HG03139 (cell line): ENCODE measurements around the gene STK4.

Source experiments
- ATAC-seq: cut with Tn5 transposase; IDR thresholded peaks from one replicate; pipeline ENCODE4 v1.9.1; 2021; ENCODE audit not compliant: unreplicated experiment

Gene STK4

GRCh38 chr20:45080867-45081624, 114.7 kb downstream of the STK4 start:
- no peak for ATAC-seq

- ATAC-seq, result no peak
Observed at GRCh38 chr20:45082468-45082867, 116.2 kb downstream of the STK4 start.

- ATAC-seq, result no peak
Observed at GRCh38 chr20:45083127-45083526, 116.8 kb downstream of the STK4 start.

GRCh38 chr20:45085289-45085688, 119.0 kb downstream of the STK4 start:
- no peak for ATAC-seq

GRCh38 chr20:45085867-45086266, 119.6 kb downstream of the STK4 start:
- no peak for ATAC-seq

GRCh38 chr20:45087097-45087790, 120.9 kb downstream of the STK4 start:
- no peak for ATAC-seq

- ATAC-seq, result no peak
Observed at GRCh38 chr20:45087814-45088213, 121.5 kb downstream of the STK4 start.

- ATAC-seq, result no peak
Observed at GRCh38 chr20:45088247-45088646, 121.9 kb downstream of the STK4 start.

GRCh38 chr20:45090481-45090880, 124.2 kb downstream of the STK4 start:
- no peak for ATAC-seq

- no peak for ATAC-seq
Observed at GRCh38 chr20:45091366-45091765, 125.1 kb downstream of the STK4 start.

GRCh38 chr20:45092898-45093297, 126.6 kb downstream of the STK4 start:
- no peak for ATAC-seq

- no peak for ATAC-seq
Observed at GRCh38 chr20:45094201-45094600, 127.9 kb downstream of the STK4 start.

GRCh38 chr20:45094864-45095574, 128.7 kb downstream of the STK4 start:
- no peak for ATAC-seq

GRCh38 chr20:45095805-45096238, 129.5 kb downstream of the STK4 start:
- no peak for ATAC-seq

GRCh38 chr20:45096781-45097180, 130.5 kb downstream of the STK4 start:
- ATAC-seq, result no peak

- ATAC-seq, result no peak
Observed at GRCh38 chr20:45097485-45098102, 131.3 kb downstream of the STK4 start.

- no peak for ATAC-seq
Observed at GRCh38 chr20:45098103-45098773, 131.9 kb downstream of the STK4 start.

- ATAC-seq, result no peak
Observed at GRCh38 chr20:45100563-45101245, 134.4 kb downstream of the STK4 start, which contains the start of gene KCNS1. Gene KCNS1, minus strand, starts transcription at chr20:45101127. Its CDS starts 1,891 bp downstream, at chr20:45099236.

- no peak for ATAC-seq
Observed at GRCh38 chr20:45101333-45101850, 135.1 kb downstream of the STK4 start.

- no peak for ATAC-seq
Observed at GRCh38 chr20:45103072-45103471, 136.8 kb downstream of the STK4 start.
